Measurements from ENCODE around the gene CLDND2. TPM values are rescaled to one million over a fixed set of nuclear protein-coding genes. Genes with fewer than 3 reads are reported as not detected.

Gene CLDND2
- total and polyA plus RNA-seq, 12 donors, result 0.73 to 11.7 (median 2.6) TPM; not detected in 4

DNA sequence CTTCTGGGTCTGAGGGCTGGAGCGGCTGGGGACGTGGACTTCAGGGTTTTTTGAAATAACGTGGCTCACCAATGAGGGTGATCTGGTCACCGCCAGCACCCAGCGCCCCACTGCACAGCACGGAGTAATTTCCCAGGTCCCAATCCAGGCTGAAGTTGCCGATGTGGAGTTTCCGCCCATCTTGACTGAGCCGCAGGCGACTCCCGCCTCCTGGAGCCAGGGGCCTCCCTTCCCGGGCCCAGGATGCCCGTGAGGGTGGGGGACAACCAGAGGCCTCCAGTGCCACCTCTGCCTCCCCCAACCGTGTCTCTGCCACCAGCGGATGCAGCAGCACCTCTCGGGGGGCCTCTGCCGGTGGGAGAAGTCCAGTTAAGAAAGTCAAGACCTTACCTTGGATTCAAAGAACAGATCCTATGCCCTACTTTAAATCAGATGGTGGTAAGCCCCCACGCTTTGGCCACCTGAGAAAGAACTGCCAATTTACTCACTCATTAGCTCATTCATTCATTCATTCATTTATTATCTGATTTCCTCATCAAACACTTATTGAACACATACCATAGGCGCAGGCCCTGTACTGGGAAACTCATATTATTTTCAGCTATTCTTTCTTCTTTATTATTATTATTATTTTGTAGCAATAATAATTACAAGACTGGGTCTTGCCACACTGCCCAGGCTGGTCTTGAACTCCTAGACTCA lies 30.8 kb downstream of the CLDND2 start:
- Histone ChIP-seq H3K27me3 (no peaks in the 10 kb centered on the region), H3K36me3 (replicated peaks in 1 of 2) (no peaks in the 10 kb centered on the region), H3K4me1 (replicated peaks in 1 of 2) (peaks cover 7 to 14% of the 10 kb centered on the region in 2 donors), H3K4me3 (no peak overlapping the region), H3K27ac (no peak overlapping the region), H3K9me3 (replicated peaks in 1 of 3) (no peaks in the 10 kb centered on the region)
- WGBS, 4 donors, result 82 to 93% (median 86%) methylated on average over 9 to 19 of the region's 19 CpGs
- no peak for TF ChIP-seq POLR2A (IDR thresholded peaks at IDR 0.05)
- TF ChIP-seq, protein P1, sequence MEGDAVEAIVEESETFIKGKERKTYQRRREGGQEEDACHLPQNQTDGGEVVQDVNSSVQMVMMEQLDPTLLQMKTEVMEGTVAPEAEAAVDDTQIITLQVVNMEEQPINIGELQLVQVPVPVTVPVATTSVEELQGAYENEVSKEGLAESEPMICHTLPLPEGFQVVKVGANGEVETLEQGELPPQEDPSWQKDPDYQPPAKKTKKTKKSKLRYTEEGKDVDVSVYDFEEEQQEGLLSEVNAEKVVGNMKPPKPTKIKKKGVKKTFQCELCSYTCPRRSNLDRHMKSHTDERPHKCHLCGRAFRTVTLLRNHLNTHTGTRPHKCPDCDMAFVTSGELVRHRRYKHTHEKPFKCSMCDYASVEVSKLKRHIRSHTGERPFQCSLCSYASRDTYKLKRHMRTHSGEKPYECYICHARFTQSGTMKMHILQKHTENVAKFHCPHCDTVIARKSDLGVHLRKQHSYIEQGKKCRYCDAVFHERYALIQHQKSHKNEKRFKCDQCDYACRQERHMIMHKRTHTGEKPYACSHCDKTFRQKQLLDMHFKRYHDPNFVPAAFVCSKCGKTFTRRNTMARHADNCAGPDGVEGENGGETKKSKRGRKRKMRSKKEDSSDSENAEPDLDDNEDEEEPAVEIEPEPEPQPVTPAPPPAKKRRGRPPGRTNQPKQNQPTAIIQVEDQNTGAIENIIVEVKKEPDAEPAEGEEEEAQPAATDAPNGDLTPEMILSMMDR (IDR thresholded peaks at IDR 0.05), result no peak
- no peak for DNase-seq
- intact Hi-C loops (cut with DNase I), result loop anchor here in 1 of 2 donors (10.0 kb wide), 2 partner anchors 67 to 317 kb away; no protein-coding TSS in a partner anchor

DNA sequence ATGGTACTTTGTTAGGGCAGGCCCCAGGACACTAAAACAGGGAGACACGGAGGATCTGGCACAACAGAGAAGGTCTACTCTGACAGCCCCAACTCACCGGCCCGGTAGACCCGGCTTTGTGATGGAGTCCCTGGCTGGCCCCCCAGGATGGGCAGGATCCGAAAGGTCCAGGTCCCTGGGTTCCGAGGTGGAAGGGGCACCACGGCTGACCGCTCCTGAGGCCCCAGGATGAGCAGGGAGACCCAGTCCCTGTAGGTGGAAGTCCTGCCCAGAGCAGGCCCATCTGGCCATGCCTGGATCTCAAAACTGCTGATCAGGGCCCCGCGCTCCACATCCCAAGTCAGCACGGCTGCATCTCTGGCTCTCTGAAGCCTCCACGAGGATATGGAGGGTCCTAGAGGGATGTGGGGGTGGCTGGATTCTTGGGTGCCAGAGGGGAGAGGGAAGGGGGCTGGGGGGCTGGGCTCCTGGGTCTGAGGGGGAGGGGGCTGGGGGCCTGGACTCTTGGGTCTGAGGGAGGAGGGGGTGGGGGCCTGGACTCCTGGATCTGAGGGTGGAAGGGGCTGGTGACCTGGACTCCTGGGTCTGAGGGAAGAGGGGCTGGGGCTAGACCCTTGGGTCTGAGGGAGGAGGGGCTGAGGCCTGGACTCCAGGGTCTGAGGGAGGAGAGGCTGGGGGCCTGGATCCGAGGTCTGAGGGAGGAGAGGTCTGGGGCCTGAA lies 31.5 kb downstream of the CLDND2 start:
- DNase-seq, result no peak
- WGBS, 4 donors, result 91 to 96% (median 94%) methylated on average over 3 to 13 of the region's 13 CpGs
- peaks cover 7 to 14% of the 10 kb centered on the region in 2 donors for H3K4me1 ChIP-seq (replicated peaks in 1 of 2)
- TF ChIP-seq POLR2A (IDR thresholded peaks at IDR 0.05), result no peak
- TF ChIP-seq, protein P1 (IDR thresholded peaks at IDR 0.05), result no peak
- no peaks in the 10 kb centered on the region for H3K27me3 ChIP-seq
- intact Hi-C loops (cut with DNase I), result loop anchor here in 1 of 2 donors (10.0 kb wide), 2 partner anchors 68 to 318 kb away; no protein-coding TSS in a partner anchor
- H3K36me3 ChIP-seq (replicated peaks in 1 of 2), result no peaks in the 10 kb centered on the region
- H3K4me3 ChIP-seq, result no peak overlapping the region
- H3K27ac ChIP-seq, result no peak overlapping the region
- no peaks in the 10 kb centered on the region for H3K9me3 ChIP-seq (replicated peaks in 1 of 3)

DNA sequence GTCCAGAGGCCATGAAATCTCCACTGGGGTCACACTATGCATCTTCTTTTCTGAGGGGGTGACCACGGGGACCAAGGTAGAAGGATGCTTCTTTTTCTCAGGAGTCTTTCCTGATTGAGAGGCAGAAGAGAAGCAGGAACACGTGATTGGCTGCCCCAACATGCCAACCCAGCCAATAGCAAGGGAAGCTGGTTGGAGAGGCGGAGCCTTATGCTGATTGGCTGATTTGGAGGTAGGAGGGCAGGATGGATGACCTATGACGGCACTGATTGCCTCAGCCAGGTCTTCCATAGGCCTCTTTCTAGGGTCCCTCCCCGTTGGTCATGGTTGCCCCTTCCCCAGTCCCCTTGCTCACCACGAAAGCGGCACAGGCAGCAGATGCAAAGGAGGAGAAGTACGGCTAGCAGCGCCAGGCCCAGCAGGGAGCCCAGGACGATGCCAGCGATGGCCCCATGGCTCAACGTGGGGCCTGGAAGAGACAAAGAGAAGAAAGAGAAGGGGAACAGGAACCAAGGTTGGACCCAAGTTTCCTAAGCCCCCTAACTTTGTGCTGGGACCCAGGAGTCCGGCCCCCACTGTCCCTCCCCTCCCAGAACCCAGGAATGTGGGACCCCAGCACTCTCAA lies 34.9 kb downstream of the CLDND2 start:
- DNase-seq, result no peak
- Histone ChIP-seq H3K27ac (no peak overlapping the region), H3K36me3 (replicated peaks in 1 of 2) (no peaks in the 10 kb centered on the region), H3K4me1 (replicated peaks in 1 of 2) (peaks cover 4 to 5% of the 10 kb centered on the region in 2 donors), H3K9me3 (replicated peaks in 1 of 3) (no peaks in the 10 kb centered on the region), H3K27me3 (no peaks in the 10 kb centered on the region), H3K4me3 (no peak overlapping the region)
- WGBS, 4 donors, result 87 to 96% (median 93%) methylated on average over 10 to 13 of the region's 13 CpGs
- intact Hi-C loops (cut with DNase I), result loop anchor here in 1 of 2 donors (10.0 kb wide), 2 partner anchors 71 to 321 kb away; no protein-coding TSS in a partner anchor
- no peak for TF ChIP-seq POLR2A (IDR thresholded peaks at IDR 0.05)
- TF ChIP-seq, protein P1 (IDR thresholded peaks at IDR 0.05), result no peak

DNA sequence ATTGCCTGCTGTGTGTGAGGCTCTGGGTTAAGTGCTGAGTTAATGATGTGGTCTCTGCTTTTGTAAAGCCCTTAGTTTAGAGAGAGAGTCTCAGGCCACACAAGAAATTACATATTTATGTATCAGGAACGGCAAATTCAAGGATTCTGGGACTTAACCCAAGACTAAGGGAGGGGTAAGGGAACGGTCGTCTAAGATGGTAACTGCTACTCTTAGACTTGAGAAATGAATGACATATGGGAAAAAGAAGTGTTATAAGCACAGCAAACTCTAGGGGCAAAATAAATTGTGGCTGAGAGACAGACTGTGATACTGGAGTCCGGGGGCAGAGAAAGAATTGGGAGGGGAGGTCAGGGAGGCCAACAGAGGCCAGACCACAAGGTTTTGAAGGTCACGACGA lies 37.1 kb downstream of the CLDND2 start:
- peaks cover 6% of the 10 kb centered on the region for H3K27me3 ChIP-seq
- no peaks in the 10 kb centered on the region for H3K36me3 ChIP-seq (replicated peaks in 1 of 2)
- DNase-seq, result no peak
- WGBS, 4 donors, result 78 to 88% (median 83%) methylated on average over 6 of the region's 6 CpGs
- H3K9me3 ChIP-seq (replicated peaks in 1 of 3), result no peaks in the 10 kb centered on the region
- H3K27ac ChIP-seq, result no peak overlapping the region
- intact Hi-C loops (cut with DNase I), result loop anchor here in 1 of 2 donors (10.0 kb wide), 2 partner anchors 73 to 323 kb away; no protein-coding TSS in a partner anchor
- no peak overlapping the region for H3K4me3 ChIP-seq
- peaks cover 0 to 5% of the 10 kb centered on the region in 2 donors for H3K4me1 ChIP-seq (replicated peaks in 1 of 2)
- no peak for TF ChIP-seq POLR2A (IDR thresholded peaks at IDR 0.05)
- TF ChIP-seq, protein P1 (IDR thresholded peaks at IDR 0.05), result no peak

Data from adrenal gland (tissue), 12 donors.